ENCODE results near the gene PTCHD4. TPM values are rescaled to one million over a fixed set of nuclear protein-coding genes. Genes with fewer than 3 reads are reported as not detected.

Gene PTCHD4
- total and polyA plus RNA-seq, 7 experiments from 2014 or later, result not detected

DNA sequence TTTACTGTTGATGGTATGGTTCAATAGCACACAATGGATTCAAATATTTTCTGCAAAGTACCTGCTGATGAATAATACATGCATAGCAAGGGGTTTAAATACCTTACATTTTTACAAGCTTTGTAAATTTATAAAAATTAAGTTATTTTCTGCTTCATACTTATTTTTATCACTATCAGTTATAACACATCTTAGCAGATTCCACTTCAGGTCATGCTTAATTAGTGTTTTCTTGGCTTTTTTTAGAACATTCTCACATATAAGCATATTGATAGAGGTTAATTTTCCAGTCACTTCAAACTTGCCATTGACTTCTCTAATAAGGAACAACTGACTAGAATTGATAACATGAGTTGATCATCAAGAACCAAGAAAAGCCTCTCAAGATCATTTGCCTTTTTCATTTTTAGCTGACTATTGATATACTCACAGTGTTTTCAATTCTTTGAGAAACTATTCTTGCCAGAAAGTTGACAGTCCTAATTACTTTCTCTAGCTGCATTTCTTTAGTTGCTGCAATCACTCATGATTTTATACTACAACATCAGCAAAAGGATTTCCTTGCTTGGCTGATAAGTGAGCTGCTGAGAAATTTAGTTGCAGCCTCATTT is 25.8 kb downstream of the PTCHD4 start:
- intact Hi-C loops (cut with micrococcal nuclease), result no loop called here
- no peaks in the 10 kb centered on the region for H3K36me3 Mint-ChIP-seq
- ATAC-seq (no peak), DNase-seq (no peak)
- ChIA-PET CTCF (no interaction called here), POLR2A (no interaction called here)
- Histone ChIP-seq H3K4me3 (ENCODE audit: low read length) (no peak overlapping the region), H3K27me3 (ENCODE audit: control insufficient read depth in 2 of 2, insufficient read depth in 2 of 2, low read length in 2 of 2) (no peaks in the 10 kb centered on the region), H3K9me3 (ENCODE audit: control insufficient read depth in 2 of 3, low read length in 3 of 3) (no peaks in the 10 kb centered on the region), H3K27ac (ENCODE audit: low read depth, low read length) (no peak overlapping the region), H3K36me3 (ENCODE audit: control insufficient read depth in 2 of 3, insufficient read depth in 3 of 3, low read length in 3 of 3) (no peaks in the 10 kb centered on the region), H3K4me1 (ENCODE audit: control insufficient read depth in 2 of 2, insufficient read depth in 2 of 2, low read length in 2 of 2) (no peaks in the 10 kb centered on the region)
- no peaks in the 10 kb centered on the region for H3K4me1 Mint-ChIP-seq
- no peak overlapping the region for H3K27ac Mint-ChIP-seq
- H3K27me3 Mint-ChIP-seq, result no peaks in the 10 kb centered on the region
- no peak overlapping the region for H3K4me3 Mint-ChIP-seq
- peaks cover 0 to 5% (median 0%) of the 10 kb centered on the region in 11 donors for H3K9me3 Mint-ChIP-seq

DNA sequence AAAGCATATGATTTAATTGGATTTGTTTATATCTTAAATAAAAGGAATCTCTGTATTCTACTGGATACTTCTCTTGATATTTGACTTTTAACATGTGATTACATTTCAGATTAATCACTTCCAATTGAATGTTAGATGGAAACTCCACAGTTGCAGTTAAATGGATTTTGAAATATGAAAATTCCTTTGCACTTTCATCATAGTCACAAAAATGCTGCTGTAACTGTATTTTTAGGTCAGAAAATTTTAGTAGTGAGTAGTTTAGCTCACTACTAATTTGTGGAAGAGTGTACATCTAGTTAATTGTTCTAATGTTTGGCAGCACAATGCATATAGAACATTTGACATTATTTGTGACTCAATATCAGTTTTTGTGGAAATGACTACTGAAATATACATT is 26.8 kb downstream of the PTCHD4 start:
- H3K27ac Mint-ChIP-seq, result no peak overlapping the region
- peaks cover 0 to 5% (median 0%) of the 10 kb centered on the region in 11 donors for H3K9me3 Mint-ChIP-seq
- no peak for ATAC-seq
- no peaks in the 10 kb centered on the region for H3K4me1 ChIP-seq (ENCODE audit: control insufficient read depth in 2 of 2, insufficient read depth in 2 of 2, low read length in 2 of 2)
- no peaks in the 10 kb centered on the region for H3K27me3 Mint-ChIP-seq
- POLR2A ChIA-PET, result no interaction called here
- H3K4me3 ChIP-seq (ENCODE audit: low read length), result no peak overlapping the region
- H3K9me3 ChIP-seq (ENCODE audit: control insufficient read depth in 2 of 3, low read length in 3 of 3), result no peaks in the 10 kb centered on the region
- H3K36me3 ChIP-seq (ENCODE audit: control insufficient read depth in 2 of 3, insufficient read depth in 3 of 3, low read length in 3 of 3), result no peaks in the 10 kb centered on the region
- no peak overlapping the region for H3K4me3 Mint-ChIP-seq
- DNase-seq, result no peak
- intact Hi-C loops (cut with micrococcal nuclease), result no loop called here
- no peaks in the 10 kb centered on the region for H3K27me3 ChIP-seq (ENCODE audit: control insufficient read depth in 2 of 2, insufficient read depth in 2 of 2, low read length in 2 of 2)
- H3K4me1 Mint-ChIP-seq, result no peaks in the 10 kb centered on the region
- H3K27ac ChIP-seq (ENCODE audit: low read depth, low read length), result no peak overlapping the region
- CTCF ChIA-PET, result no interaction called here
- H3K36me3 Mint-ChIP-seq, result no peaks in the 10 kb centered on the region

DNA sequence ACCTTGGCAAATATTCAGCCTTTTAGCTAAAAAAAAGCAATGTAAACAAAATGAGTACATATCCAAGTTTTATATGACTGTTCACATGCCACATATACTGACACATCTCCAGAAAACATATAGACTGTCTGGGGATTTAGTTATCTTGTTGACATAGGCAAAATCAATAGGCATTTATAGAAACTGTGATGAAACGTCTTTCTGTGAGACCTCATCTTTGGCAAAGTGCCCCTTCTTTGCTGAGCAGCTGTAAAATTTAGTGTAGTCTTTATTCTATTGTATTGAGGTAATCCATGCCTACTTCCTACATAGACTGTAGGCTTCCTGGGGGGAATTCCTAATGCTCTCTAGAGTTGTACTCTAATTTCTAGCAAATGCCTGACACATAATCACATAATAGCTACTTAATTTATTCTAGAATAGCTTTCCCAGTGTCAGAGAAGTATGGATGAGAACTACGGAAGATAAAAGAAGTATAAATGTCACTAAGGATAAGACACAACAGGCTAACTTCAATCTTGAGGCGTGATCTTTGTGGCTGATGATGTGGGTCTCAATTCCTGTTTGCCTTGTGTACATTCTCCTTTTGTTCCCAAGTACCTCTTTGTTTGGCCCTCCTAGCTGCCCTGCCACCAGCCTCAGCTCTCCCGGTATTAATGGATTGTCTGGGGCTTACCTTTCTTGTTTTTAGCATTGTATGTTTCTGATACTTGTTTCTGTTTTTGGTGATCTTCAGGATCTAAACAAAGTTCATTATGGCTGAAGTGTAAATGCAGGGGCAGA is 30.6 kb downstream of the PTCHD4 start:
- intact Hi-C loops (cut with micrococcal nuclease), result no loop called here
- POLR2A ChIA-PET, result no interaction called here
- no peaks in the 10 kb centered on the region for H3K36me3 Mint-ChIP-seq

GRCh38 chr6:48078120-48078519 is 32.9 kb downstream of the PTCHD4 start:
- H3K27me3 Mint-ChIP-seq, result peaks cover 0 to 5% (median 0%) of the 10 kb centered on the region in 5 donors

More for the DNA sequence above, 30.6 kb downstream of the PTCHD4 start:
- H3K36me3 ChIP-seq (ENCODE audit: control insufficient read depth in 2 of 3, insufficient read depth in 3 of 3, low read length in 3 of 3), result no peaks in the 10 kb centered on the region
- H3K4me3 ChIP-seq (ENCODE audit: low read length), result no peak overlapping the region
- no peak overlapping the region for H3K27ac ChIP-seq (ENCODE audit: low read depth, low read length)
- no peak overlapping the region for H3K27ac Mint-ChIP-seq
- CTCF ChIA-PET, result no interaction called here
- no peaks in the 10 kb centered on the region for H3K9me3 ChIP-seq (ENCODE audit: control insufficient read depth in 2 of 3, low read length in 3 of 3)
- no peaks in the 10 kb centered on the region for H3K4me1 Mint-ChIP-seq
- ATAC-seq (no peak), DNase-seq (no peak)
- no peaks in the 10 kb centered on the region for H3K4me1 ChIP-seq (ENCODE audit: control insufficient read depth in 2 of 2, insufficient read depth in 2 of 2, low read length in 2 of 2)
- no peak overlapping the region for H3K4me3 Mint-ChIP-seq
- peaks cover 0 to 5% (median 0%) of the 10 kb centered on the region in 5 donors for H3K27me3 Mint-ChIP-seq
- peaks cover 0 to 2% (median 0%) of the 10 kb centered on the region in 11 donors for H3K9me3 Mint-ChIP-seq
- H3K27me3 ChIP-seq (ENCODE audit: control insufficient read depth in 2 of 2, insufficient read depth in 2 of 2, low read length in 2 of 2), result no peaks in the 10 kb centered on the region

DNA sequence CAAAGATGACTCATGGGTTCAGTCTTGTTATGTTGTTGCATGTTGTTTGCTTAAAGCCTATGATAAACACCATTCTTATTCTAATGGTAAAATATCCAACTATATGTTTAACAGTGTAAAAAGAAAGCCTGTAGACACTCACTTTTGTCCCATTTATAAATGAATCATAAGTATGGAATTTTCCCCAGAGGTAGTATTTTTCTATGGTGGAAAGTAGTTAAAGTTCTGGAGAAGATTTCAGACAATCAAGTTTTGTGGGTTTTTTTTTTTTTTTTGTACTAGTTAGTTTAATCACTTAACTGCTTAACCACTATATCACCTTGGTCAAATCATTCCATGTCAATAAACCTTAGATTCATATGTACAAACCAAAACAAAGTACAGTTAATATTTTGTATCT is 35.8 kb downstream of the PTCHD4 start:
- intact Hi-C loops (cut with micrococcal nuclease), result no loop called here
- peaks cover 3 to 15% (median 10%) of the 10 kb centered on the region in 5 donors for H3K27me3 Mint-ChIP-seq
- Histone ChIP-seq H3K4me1 (ENCODE audit: control insufficient read depth in 2 of 2, insufficient read depth in 2 of 2, low read length in 2 of 2) (no peaks in the 10 kb centered on the region), H3K27ac (ENCODE audit: low read depth, low read length) (no peak overlapping the region), H3K4me3 (ENCODE audit: low read length) (no peak overlapping the region), H3K36me3 (ENCODE audit: control insufficient read depth in 2 of 3, insufficient read depth in 3 of 3, low read length in 3 of 3) (no peaks in the 10 kb centered on the region), H3K27me3 (ENCODE audit: control insufficient read depth in 2 of 2, insufficient read depth in 2 of 2, low read length in 2 of 2) (no peaks in the 10 kb centered on the region), H3K9me3 (ENCODE audit: control insufficient read depth in 2 of 3, low read length in 3 of 3) (no peaks in the 10 kb centered on the region)
- peaks cover 0 to 2% (median 0%) of the 10 kb centered on the region in 11 donors for H3K9me3 Mint-ChIP-seq
- H3K4me1 Mint-ChIP-seq, result no peaks in the 10 kb centered on the region
- ChIA-PET CTCF (no interaction called here), POLR2A (no interaction called here)
- H3K36me3 Mint-ChIP-seq, result no peaks in the 10 kb centered on the region
- DNase-seq (no peak), ATAC-seq (no peak)
- no peak overlapping the region for H3K4me3 Mint-ChIP-seq
- H3K27ac Mint-ChIP-seq, result no peak overlapping the region

More at GRCh38 chr6:48078120-48078519, 32.9 kb downstream of the PTCHD4 start:
- no peak overlapping the region for H3K4me3 ChIP-seq (ENCODE audit: low read length)
- H3K4me1 Mint-ChIP-seq, result no peaks in the 10 kb centered on the region
- ChIA-PET POLR2A (no interaction called here), CTCF (no interaction called here)
- no peaks in the 10 kb centered on the region for H3K36me3 Mint-ChIP-seq
- no peaks in the 10 kb centered on the region for H3K27me3 ChIP-seq (ENCODE audit: control insufficient read depth in 2 of 2, insufficient read depth in 2 of 2, low read length in 2 of 2)
- no peak for ATAC-seq
- H3K9me3 Mint-ChIP-seq, result peaks cover 0 to 2% (median 0%) of the 10 kb centered on the region in 11 donors
- H3K4me3 Mint-ChIP-seq, result no peak overlapping the region
- H3K9me3 ChIP-seq (ENCODE audit: control insufficient read depth in 2 of 3, low read length in 3 of 3), result no peaks in the 10 kb centered on the region
- no peak for DNase-seq
- H3K4me1 ChIP-seq (ENCODE audit: control insufficient read depth in 2 of 2, insufficient read depth in 2 of 2, low read length in 2 of 2), result no peaks in the 10 kb centered on the region
- no peak overlapping the region for H3K27ac ChIP-seq (ENCODE audit: low read depth, low read length)
- H3K36me3 ChIP-seq (ENCODE audit: control insufficient read depth in 2 of 3, insufficient read depth in 3 of 3, low read length in 3 of 3), result no peaks in the 10 kb centered on the region
- intact Hi-C loops (cut with micrococcal nuclease), result no loop called here
- H3K27ac Mint-ChIP-seq, result no peak overlapping the region

DNA sequence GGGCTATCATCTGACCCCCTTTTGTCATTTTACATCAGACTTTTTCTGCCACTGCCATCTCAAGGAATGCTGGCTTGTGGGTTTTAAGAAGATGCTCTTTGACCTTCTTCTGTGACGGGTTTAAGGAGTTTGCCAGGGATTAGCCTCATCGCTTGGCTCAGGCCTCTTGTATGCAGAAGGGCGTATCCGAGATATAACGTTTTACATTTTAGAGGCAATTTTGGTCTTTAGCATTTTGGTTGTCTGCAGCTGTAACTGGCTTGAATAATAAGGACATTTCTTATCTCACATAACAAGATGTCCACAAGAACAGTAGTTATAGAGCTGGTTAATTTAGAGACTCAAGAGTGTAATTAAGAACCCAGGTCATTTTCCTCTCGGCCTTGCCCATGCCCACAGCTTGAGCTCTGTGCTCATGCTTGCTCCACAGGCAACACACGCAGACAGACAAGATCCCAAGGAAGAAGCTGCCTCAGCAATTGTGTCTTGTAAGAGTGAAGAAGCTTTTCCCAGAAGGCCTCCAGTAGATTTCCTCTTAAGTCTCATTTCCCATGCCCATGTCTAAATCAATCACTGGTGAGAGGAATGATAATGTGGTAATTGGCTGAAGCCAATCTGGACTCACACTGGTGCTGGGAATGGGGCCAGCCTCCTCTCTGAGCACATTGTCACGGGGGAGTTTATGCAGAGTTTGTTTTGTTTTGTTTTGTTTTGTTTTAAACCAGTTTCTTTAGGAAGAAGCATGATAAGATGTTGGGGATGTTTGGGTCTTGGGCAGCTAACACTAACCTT is 36.8 kb downstream of the PTCHD4 start:
- peaks cover 0 to 4% (median 0%) of the 10 kb centered on the region in 11 donors for H3K9me3 Mint-ChIP-seq
- no peak overlapping the region for H3K4me3 ChIP-seq (ENCODE audit: low read length)
- POLR2A ChIA-PET, result no interaction called here
- H3K4me1 Mint-ChIP-seq, result peaks cover 0 to 5% (median 0%) of the 10 kb centered on the region in 7 donors
- DNase-seq, result no peak
- peaks cover 11 to 22% (median 17%) of the 10 kb centered on the region in 5 donors for H3K27me3 Mint-ChIP-seq
- no peak for ATAC-seq
- CTCF ChIA-PET, result interaction anchor here (0.6 kb wide), 1 partner anchor 285 kb away, joined by 3 read pairs; no protein-coding TSS in a partner anchor
- no peaks in the 10 kb centered on the region for H3K4me1 ChIP-seq (ENCODE audit: control insufficient read depth in 2 of 2, insufficient read depth in 2 of 2, low read length in 2 of 2)
- no peak overlapping the region for H3K4me3 Mint-ChIP-seq
- H3K36me3 Mint-ChIP-seq, result no peaks in the 10 kb centered on the region
- no peak overlapping the region for H3K27ac Mint-ChIP-seq
- no peak overlapping the region for H3K27ac ChIP-seq (ENCODE audit: low read depth, low read length)
- no peaks in the 10 kb centered on the region for H3K36me3 ChIP-seq (ENCODE audit: control insufficient read depth in 2 of 3, insufficient read depth in 3 of 3, low read length in 3 of 3)
- intact Hi-C loops (cut with micrococcal nuclease), result no loop called here
- no peaks in the 10 kb centered on the region for H3K27me3 ChIP-seq (ENCODE audit: control insufficient read depth in 2 of 2, insufficient read depth in 2 of 2, low read length in 2 of 2)
- H3K9me3 ChIP-seq (ENCODE audit: control insufficient read depth in 2 of 3, low read length in 3 of 3), result no peaks in the 10 kb centered on the region

All from naive thymus-derived CD4-positive, alpha-beta T cell (primary cell).